IPS DF 6.9 (cell line): Measurements from ENCODE around the gene ISLR2.
"Not testable (repeated sequence)": the region's sequence is repeated elsewhere in the genome, so short reads cannot be mapped to it uniquely, and the experiment has no call there.

Experiments
- DNase-seq: peaks from one replicate; pipeline ENCODE4 v3.0.0-alpha.2; 2013; ENCODE audit warnings: low read depth, low spot score
- H3K27ac ChIP-seq: one replicate; pipeline ENCODE4 v1.5.1; 2013; ENCODE audit warnings: low read length, control low read depth
- H3K27me3 ChIP-seq: 2 replicates; pipeline ENCODE4 v1.6.1; 2013; ENCODE audit warnings: mild to moderate bottlenecking, low read length; ENCODE audit not compliant: control insufficient read depth, insufficient read depth
- H3K36me3 ChIP-seq: 2 replicates; pipeline ENCODE4 v1.6.1; 2013; ENCODE audit warnings: low read length; ENCODE audit not compliant: control insufficient read depth, insufficient read depth
- H3K4me1 ChIP-seq: 2 replicates; pipeline ENCODE4 v1.6.1; 2013; ENCODE audit warnings: low read length; ENCODE audit not compliant: control insufficient read depth, insufficient read depth
- H3K4me3 ChIP-seq: 2 replicates; pipeline ENCODE4 v1.5.1; 2013; ENCODE audit warnings: mild to moderate bottlenecking, low read length
- H3K9me3 ChIP-seq: 2 replicates; pipeline ENCODE4 v1.6.1; 2013; ENCODE audit warnings: low read length, inconsistent platforms; ENCODE audit not compliant: control insufficient read depth, insufficient read depth
- WGBS: extraction: QIAGEN DNeasy Blood & Tissue Kit; methylation state at CpG from one replicate; pipeline ENCODE4 v1.1.7; 2013; ENCODE audit warnings: mixed read lengths, missing lambda C conversion rate; ENCODE audit not compliant: insufficient read length, insufficient coverage; 5-methylcytosine and 5-hydroxymethylcytosine counted together

The ISLR2 gene

GRCh38 chr15:74157868-74158827, 27.8 kb downstream of the ISLR2 start:
- no peaks in the 10 kb centered on the region for H3K4me1 ChIP-seq
- no peak for DNase-seq
- no peak overlapping the region for H3K27ac ChIP-seq
- no peaks in the 10 kb centered on the region for H3K9me3 ChIP-seq
- H3K4me3 ChIP-seq, result no peak overlapping the region
- H3K27me3 ChIP-seq, result no peaks in the 10 kb centered on the region
- no CpG with 5 or more reads among the region's 9 CpGs for WGBS
- H3K36me3 ChIP-seq, result no peaks in the 10 kb centered on the region

GRCh38 chr15:74158855-74159650, 28.7 kb downstream of the ISLR2 start:
- H3K36me3 ChIP-seq, result no peaks in the 10 kb centered on the region
- no peaks in the 10 kb centered on the region for H3K4me1 ChIP-seq
- no peaks in the 10 kb centered on the region for H3K9me3 ChIP-seq
- no peaks in the 10 kb centered on the region for H3K27me3 ChIP-seq
- no CpG with 5 or more reads among the region's 5 CpGs for WGBS
- DNase-seq, result no peak
- no peak overlapping the region for H3K4me3 ChIP-seq
- H3K27ac ChIP-seq, result no peak overlapping the region

- Histone ChIP-seq H3K36me3 (no peaks in the 10 kb centered on the region), H3K9me3 (no peaks in the 10 kb centered on the region), H3K4me3 (no peak overlapping the region), H3K27ac (no peak overlapping the region), H3K4me1 (no peaks in the 10 kb centered on the region), H3K27me3 (no peaks in the 10 kb centered on the region)
- no peak for DNase-seq
- no CpG with 5 or more reads among the region's 1 CpG for WGBS
Observed at GRCh38 chr15:74159773-74160172, 29.4 kb downstream of the ISLR2 start.

- H3K36me3 ChIP-seq, DNase-seq, H3K9me3 ChIP-seq, H3K27me3 ChIP-seq, H3K4me1 ChIP-seq, H3K4me3 ChIP-seq, H3K27ac ChIP-seq: not testable (repeated sequence)
- WGBS, result no CpG with 5 or more reads among the region's 3 CpGs
Observed at GRCh38 chr15:74160390-74160789, 30.0 kb downstream of the ISLR2 start.

- no CpG with 5 or more reads among the region's 3 CpGs for WGBS
- H3K27me3 ChIP-seq, H3K4me1 ChIP-seq, H3K4me3 ChIP-seq, H3K9me3 ChIP-seq, DNase-seq, H3K27ac ChIP-seq, H3K36me3 ChIP-seq: not testable (repeated sequence)
Observed at GRCh38 chr15:74162195-74162536, 31.8 kb downstream of the ISLR2 start.

GRCh38 chr15:74165461-74165860, 35.1 kb downstream of the ISLR2 start:
- H3K9me3 ChIP-seq, result no peaks in the 10 kb centered on the region
- no peaks in the 10 kb centered on the region for H3K36me3 ChIP-seq
- H3K27me3 ChIP-seq, result no peaks in the 10 kb centered on the region
- WGBS, result no CpG with 5 or more reads among the region's 1 CpG
- H3K4me3 ChIP-seq, result no peak overlapping the region
- no peak for DNase-seq
- H3K4me1 ChIP-seq, result no peaks in the 10 kb centered on the region
- H3K27ac ChIP-seq, result no peak overlapping the region

- Histone ChIP-seq H3K9me3 (no peaks in the 10 kb centered on the region), H3K27ac (no peak overlapping the region), H3K4me3 (no peak overlapping the region), H3K36me3 (no peaks in the 10 kb centered on the region), H3K4me1 (no peaks in the 10 kb centered on the region), H3K27me3 (no peaks in the 10 kb centered on the region)
- WGBS, result no CpG with 5 or more reads among the region's 4 CpGs
- no peak for DNase-seq
Observed at GRCh38 chr15:74167891-74168331, 37.5 kb downstream of the ISLR2 start.

- Histone ChIP-seq H3K4me3 (no peak overlapping the region), H3K27ac (no peak overlapping the region), H3K27me3 (no peaks in the 10 kb centered on the region), H3K9me3 (no peaks in the 10 kb centered on the region), H3K36me3 (no peaks in the 10 kb centered on the region), H3K4me1 (peaks cover 4% of the 10 kb centered on the region)
- WGBS, result no CpG with 5 or more reads among the region's 3 CpGs
- no peak for DNase-seq
Observed at GRCh38 chr15:74168711-74169126, 38.3 kb downstream of the ISLR2 start.

- no CpG with 5 or more reads among the region's 15 CpGs for WGBS
- Histone ChIP-seq H3K27me3 (no peaks in the 10 kb centered on the region), H3K4me1 (peaks cover 6% of the 10 kb centered on the region), H3K9me3 (no peaks in the 10 kb centered on the region), H3K36me3 (no peaks in the 10 kb centered on the region), H3K27ac (no peak overlapping the region), H3K4me3 (no peak overlapping the region)
- DNase-seq, result no peak
Observed at GRCh38 chr15:74170071-74170844, 39.9 kb downstream of the ISLR2 start.
